AG20443 (cell line): ENCODE results near the gene PDPR.
"Not testable (repeated sequence)": the region's sequence is repeated elsewhere in the genome, so short reads cannot be mapped to it uniquely, and the experiment has no call there.

Experiments used
- DNase-seq: peaks from one replicate; pipeline ENCODE4 v3.0.0; 2012; ENCODE audit warnings: low spot score, mixed read lengths

Gene PDPR

GRCh38 chr16:70128844-70129243, 14.7 kb downstream of the PDPR start:
- not testable (repeated sequence) for DNase-seq

- not testable (repeated sequence) for DNase-seq
These were observed 21.7 kb downstream of the PDPR start for GRCh38 chr16:70135796-70136195.

GRCh38 chr16:70136595-70136994, 22.5 kb downstream of the PDPR start:
- not testable (repeated sequence) for DNase-seq

GRCh38 chr16:70142739-70143138, 28.6 kb downstream of the PDPR start:
- DNase-seq, result not testable (repeated sequence)

- not testable (repeated sequence) for DNase-seq
These were observed 29.2 kb downstream of the PDPR start for GRCh38 chr16:70143231-70143895.

GRCh38 chr16:70147853-70148252, 33.7 kb downstream of the PDPR start:
- DNase-seq, result not testable (repeated sequence)

- DNase-seq, result not testable (repeated sequence)
These were observed 34.3 kb downstream of the PDPR start for GRCh38 chr16:70148453-70148852.

- DNase-seq, result not testable (repeated sequence)
These were observed 35.2 kb downstream of the PDPR start for GRCh38 chr16:70149296-70149695.

- DNase-seq, result peak; percentile 20
These were observed 37.3 kb downstream of the PDPR start for GRCh38 chr16:70151391-70151790.

GRCh38 chr16:70151941-70152509, 37.9 kb downstream of the PDPR start:
- peak; percentile 32 for DNase-seq

GRCh38 chr16:70152578-70153302, 38.6 kb downstream of the PDPR start:
- peak; percentile 19 for DNase-seq

- DNase-seq, result not testable (repeated sequence)
These were observed 40.6 kb downstream of the PDPR start for GRCh38 chr16:70154736-70155135.

GRCh38 chr16:70156207-70156978, 42.3 kb downstream of the PDPR start:
- DNase-seq, result peak; percentile 19

- DNase-seq, result peak; percentile 22
These were observed 43.0 kb downstream of the PDPR start for GRCh38 chr16:70157105-70157476.

GRCh38 chr16:70157477-70158260, 43.5 kb downstream of the PDPR start:
- peak; percentile 18 for DNase-seq

- DNase-seq, result peak; percentile 31
These were observed 44.3 kb downstream of the PDPR start for GRCh38 chr16:70158261-70158939.

- peak; percentile 53 for DNase-seq
These were observed 45.5 kb downstream of the PDPR start for GRCh38 chr16:70159355-70160348.

- DNase-seq, result peak; percentile 16
These were observed 46.3 kb downstream of the PDPR start for GRCh38 chr16:70160388-70160787.

- no peak for DNase-seq
These were observed 46.7 kb downstream of the PDPR start for GRCh38 chr16:70160821-70161220.

GRCh38 chr16:70161350-70161749, 47.2 kb downstream of the PDPR start:
- peak; percentile 16 for DNase-seq
